ENCODE results near the gene SDF4.

- TF ChIP-seq CTCF (IDR thresholded peaks at IDR 0.05) (no peak), POLR2A (IDR thresholded peaks at IDR 0.05) (no peak)
Observed at GRCh38 chr1:1243266-1243660, 11.5 kb upstream of the SDF4 start.
